NCI-H146 treated with DMSO at 0.1 percent for 48 hours (cell line): Measurements from ENCODE around the gene MARCHF10.
"Not testable (repeated sequence)": the region's sequence is repeated elsewhere in the genome, so short reads cannot be mapped to it uniquely, and the experiment has no call there.

ENCODE experiments used
- DNase-seq: peaks from one replicate; lab custom pipeline; 2025; ENCODE audit not compliant: unreplicated experiment; lab: John Stamatoyannopoulos, UW

Gene MARCHF10, protein sequence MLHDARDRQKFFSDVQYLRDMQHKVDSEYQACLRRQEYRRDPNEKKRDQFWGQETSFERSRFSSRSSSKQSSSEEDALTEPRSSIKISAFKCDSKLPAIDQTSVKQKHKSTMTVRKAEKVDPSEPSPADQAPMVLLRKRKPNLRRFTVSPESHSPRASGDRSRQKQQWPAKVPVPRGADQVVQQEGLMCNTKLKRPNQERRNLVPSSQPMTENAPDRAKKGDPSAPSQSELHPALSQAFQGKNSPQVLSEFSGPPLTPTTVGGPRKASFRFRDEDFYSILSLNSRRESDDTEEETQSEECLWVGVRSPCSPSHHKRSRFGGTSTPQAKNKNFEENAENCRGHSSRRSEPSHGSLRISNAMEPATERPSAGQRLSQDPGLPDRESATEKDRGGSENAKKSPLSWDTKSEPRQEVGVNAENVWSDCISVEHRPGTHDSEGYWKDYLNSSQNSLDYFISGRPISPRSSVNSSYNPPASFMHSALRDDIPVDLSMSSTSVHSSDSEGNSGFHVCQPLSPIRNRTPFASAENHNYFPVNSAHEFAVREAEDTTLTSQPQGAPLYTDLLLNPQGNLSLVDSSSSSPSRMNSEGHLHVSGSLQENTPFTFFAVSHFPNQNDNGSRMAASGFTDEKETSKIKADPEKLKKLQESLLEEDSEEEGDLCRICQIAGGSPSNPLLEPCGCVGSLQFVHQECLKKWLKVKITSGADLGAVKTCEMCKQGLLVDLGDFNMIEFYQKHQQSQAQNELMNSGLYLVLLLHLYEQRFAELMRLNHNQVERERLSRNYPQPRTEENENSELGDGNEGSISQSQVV

DNA sequence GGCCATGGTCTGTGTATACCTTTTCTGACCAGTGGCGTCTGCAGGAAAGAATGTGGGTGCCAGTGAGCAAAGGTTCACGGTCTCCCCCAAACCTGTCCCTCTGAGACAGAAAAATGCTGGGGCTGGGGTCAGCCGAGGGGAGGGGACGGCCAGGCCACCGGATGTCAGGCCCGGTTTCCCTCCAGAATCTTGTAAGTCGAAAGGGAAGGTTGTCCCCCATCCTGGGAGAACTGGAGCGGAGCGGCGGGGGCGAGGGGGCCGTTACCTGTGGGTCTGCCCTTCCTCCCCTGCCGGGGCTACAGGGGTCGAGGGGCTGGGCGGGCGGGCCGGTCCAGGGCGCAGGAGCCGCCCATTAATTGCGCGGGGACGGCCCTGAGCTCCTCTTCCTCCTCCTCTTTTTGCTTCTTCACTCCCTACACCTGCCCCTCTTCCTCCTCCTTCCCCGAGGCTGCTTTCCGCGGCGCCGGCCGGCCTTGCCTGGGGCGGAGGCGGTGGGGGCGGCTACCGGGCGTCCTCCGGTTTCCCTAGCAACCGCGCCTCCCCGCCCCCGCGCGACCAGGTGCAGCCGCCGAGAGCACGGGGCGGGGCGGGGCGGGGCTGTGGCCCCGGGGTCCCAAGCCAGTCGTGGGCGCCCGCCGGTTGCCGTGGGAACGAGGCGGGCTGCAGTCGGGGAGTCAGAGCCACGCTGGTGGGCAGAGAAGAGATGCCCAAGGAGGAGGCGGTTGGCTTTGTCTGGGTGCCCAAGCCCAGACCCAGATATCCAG lies at the start of gene MARCHF10:
Gene MARCHF10, minus strand, starts transcription at position 503 of the 764 bp plus-strand sequence. CDS start 6,579 bp downstream, outside the sequence.
- DNase-seq, result peak; percentile 70

DNA sequence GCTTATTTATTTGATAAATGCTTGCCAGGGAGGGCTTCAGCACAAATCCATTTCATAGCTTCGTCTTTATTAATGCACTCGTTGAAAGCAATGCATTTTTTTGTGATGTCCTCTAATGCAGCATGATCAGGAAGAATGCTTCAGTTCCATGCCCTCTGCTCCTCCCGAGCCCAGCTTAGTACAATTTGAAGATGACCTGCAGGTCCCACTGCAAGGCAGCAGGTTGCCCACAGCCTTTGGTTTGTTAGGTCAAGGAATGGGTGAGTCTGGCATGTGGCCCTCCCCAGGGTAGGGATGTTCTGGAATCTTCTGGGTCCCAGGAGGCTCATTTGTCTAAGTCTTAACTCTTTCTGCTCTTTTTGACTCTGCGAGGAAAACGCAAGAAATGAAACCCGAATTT lies 49.4 kb upstream of the MARCHF10 start:
- DNase-seq, result no peak

DNA sequence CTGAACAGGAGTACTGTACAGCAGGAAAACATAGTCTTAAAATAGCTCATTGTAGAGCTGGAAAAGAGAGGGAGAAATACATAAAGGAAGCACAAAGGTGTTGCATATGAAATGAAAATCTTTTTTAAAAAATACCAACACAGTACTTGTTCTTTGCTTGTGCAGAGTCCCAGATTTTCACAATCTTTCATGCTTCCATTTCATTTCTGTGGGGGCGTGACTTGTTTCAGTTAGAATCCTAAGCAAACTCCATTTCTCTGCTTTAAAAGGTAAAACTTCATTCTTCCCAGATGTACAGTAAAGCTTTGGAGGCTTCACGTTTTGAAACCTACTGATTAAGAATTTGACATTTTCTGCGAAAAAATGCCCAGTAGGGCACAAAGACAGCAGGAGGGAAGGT lies 48.5 kb upstream of the MARCHF10 start:
- DNase-seq, result no peak

DNA sequence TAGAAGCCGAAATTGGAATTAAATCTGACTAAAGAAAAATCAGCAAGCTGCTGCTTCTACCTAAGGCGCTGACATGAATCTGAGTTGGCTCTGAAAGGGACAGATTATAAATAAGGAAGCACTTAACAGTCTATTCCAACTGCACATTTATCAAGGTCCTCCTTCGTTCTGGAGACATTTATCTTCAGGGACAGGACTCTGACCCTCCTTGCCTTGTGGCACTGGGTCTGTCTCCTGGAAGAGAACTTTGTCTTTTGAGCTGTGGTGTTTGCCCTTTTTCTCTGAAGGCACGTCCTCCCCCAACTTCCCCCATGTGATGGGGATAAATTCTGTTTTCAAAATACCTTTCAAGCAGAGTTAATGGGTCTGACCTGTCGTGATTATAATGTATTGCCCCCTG lies 47.0 kb upstream of the MARCHF10 start:
- DNase-seq, result no peak

DNA sequence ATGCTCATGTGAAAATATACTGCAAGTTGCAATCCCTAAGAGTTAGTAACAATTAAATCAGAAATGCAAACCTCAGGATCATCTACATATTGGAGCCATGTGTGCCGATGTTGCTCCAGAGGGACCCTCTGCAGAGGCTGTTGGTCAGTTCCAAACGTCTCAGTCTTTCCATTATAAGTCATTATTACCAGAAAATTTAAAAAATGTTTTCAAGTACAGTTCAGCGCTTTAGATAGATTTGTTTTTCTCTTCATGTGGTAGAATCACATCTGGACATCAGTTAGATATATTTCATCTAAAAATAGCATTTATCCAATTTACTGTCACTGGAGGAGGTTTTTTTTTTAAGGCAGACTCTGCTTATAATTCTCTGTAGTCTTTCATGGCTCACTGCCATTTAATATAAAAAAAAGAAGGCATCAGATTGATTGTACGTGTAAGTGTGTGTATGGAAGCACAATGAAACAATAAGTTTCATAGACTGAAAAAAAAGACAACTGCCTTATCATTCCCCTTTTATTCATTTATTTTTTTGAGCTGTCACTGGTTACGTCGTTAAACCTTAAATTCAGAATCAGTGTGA lies 46.1 kb upstream of the MARCHF10 start:
- no peak for DNase-seq

DNA sequence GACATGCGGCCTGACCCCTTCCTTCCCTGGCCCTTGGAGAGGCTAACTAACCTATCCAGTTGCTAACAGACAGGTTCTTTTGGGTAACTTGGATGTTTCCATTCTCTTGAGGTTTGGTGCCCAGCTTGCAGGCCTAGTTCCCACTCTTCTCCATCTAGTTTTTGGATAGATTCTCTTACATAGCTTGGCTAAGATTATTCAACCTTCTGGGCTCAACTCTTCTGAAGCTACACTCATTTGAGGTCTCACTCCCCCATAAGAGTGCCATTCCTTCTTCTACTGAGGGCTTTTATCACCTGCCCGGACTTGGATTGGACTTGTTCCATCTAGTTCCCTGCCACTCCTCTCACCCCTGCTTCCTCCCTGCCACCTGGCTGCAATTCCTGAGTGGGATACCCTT lies 44.1 kb upstream of the MARCHF10 start:
- DNase-seq, result no peak

DNA sequence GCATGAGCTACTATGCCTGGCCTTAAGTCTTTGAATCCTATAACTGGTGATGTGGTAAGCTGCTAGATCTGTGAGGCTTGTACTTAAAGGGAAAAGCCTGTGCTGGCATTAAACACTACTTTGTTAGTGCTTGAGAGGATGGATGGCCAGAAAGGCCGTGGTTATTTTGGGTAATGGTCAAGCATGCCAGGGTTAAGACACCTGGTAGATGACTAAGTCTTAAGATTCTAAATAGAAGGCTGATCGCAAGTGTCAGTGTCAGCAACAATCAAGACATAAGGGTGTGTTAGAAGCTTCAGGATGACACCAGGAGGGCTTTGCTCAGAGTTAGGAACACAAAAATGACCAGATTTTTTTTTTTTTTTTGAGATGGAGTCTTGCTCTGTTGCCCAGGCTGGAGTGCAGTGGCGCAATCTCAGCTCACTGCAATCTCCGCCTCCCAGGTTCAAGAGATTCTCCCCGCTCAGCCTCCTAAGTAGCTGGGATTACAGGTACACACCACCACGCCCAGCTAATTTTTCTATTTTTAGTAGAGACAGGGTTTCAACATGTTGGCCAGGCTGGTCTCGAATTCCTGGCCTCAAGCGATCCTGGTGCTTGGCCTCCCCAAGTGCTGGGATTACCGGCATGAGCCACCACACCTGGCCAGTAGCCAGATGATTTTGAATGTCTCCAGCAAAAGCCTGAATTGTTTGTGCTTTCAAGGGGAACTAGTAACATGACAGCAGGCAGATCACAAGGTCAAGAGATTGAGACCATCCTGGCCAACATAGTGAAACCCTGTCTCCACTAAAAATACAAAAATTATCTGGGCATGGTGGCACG lies 41.7 kb upstream of the MARCHF10 start:
- not testable (repeated sequence) for DNase-seq

DNA sequence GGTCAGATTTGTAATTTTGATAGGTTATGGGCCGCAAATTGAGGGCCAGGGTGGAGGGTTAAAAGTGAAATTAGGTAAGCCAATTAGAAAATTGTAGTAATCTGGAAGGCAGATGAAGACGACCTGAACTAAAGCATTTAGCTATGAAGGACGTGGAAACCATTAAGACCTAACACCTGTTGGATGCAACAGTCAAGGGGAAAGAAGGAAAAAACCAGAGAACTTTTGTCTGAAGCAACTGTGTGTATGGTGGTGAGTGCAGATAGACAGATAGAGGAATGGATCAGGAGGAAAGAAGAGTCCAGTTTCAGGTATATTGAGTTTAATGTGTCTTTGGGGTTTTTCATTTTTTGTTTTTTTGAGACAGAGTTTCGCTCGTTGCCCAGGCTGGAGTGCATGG lies 40.2 kb upstream of the MARCHF10 start:
- no peak for DNase-seq

DNA sequence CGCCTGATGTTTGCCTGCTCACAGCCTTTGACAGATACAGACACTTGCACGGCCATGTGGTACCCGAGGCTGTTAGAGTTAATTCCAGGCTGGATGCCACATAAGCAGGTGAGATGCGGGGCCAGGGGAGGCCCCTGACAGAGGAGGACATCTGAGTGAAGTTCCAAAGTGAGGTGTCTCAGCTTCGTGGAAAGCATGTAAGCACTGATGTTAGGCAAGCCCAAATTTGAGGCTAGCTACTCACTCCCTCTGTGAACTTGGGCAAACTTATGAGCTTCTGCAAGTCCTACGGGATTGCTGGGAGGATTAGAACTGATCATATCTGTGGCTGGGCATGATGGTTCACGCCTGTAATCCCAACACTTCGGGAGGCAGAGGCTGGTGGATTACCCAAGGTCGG lies 39.3 kb upstream of the MARCHF10 start:
- no peak for DNase-seq

DNA sequence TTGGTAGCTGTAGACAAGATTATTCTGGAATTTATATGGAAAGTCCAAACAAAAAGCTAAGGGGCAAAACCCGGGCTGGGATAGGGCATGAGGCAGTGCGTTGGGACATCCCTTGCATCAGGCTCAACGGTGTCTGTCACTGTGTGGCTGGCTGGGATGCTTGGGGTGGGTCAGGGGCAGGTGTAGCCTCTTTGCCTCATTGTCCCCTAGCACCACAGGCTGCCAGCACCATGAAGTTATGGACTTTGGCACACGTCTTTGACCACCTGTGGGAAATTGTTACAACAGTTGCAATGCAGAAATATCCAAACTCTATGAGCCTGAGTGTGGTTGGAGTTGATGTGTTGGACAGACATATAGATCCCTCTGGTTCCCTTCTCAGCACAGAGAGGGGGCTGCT lies 32.8 kb upstream of the MARCHF10 start:
- no peak for DNase-seq

DNA sequence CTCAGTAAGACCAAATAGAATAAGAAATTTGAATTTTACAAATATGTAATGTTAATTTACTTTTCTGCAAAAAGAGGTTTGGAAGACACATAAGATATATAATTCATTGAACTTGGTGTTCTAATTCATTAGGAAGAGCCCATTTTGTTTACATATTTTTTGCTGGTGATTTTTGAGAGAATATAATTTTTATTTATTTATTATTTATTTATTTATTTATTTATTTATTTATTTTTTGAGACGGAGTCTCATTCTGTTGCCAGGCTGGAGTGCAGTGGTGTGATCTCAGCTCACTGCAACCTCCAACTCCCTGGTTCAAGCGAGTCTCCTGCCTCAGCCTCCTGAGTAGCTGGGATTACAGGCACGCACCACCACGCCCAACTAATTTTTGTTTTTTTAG lies 25.7 kb upstream of the MARCHF10 start:
- DNase-seq, result not testable (repeated sequence)

DNA sequence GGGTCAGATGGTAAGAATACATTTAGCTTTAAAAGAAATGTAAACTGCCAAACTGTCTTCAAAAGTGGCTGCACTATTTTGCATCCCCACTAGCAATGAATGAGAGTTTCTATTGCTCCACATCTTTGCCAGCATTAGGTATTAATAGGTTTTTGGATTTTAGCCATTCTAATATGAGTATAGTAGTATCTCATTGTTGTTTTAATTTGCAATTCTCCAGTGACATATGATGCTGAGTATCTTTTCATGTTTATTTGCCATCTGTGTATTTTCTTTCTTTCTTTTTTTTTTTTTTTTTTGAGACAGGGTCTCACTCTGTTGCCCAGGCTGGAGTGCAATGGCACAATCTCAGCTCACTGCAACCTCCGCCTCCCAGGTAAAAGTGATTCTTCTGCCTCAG lies 24.3 kb upstream of the MARCHF10 start:
- no peak for DNase-seq

DNA sequence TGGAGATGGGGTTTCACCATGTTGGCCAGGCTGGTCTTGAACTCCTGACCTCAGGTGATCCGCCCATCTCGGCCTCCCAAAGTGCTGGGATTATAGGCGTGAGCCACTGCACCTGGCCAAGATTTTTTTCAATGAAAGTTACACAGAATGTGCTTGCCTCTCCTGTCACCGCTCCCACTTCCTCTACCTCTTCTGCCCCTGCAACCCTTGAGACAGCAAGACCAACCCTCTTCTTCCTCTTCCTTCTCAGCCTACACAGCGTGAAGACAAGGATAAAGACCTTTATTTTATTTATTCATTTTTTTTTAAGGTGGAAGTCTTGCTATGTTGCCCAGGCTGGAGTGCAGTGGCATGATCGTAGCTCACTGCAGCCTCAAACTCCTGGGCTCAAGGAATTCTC lies 23.0 kb upstream of the MARCHF10 start:
- not testable (repeated sequence) for DNase-seq

DNA sequence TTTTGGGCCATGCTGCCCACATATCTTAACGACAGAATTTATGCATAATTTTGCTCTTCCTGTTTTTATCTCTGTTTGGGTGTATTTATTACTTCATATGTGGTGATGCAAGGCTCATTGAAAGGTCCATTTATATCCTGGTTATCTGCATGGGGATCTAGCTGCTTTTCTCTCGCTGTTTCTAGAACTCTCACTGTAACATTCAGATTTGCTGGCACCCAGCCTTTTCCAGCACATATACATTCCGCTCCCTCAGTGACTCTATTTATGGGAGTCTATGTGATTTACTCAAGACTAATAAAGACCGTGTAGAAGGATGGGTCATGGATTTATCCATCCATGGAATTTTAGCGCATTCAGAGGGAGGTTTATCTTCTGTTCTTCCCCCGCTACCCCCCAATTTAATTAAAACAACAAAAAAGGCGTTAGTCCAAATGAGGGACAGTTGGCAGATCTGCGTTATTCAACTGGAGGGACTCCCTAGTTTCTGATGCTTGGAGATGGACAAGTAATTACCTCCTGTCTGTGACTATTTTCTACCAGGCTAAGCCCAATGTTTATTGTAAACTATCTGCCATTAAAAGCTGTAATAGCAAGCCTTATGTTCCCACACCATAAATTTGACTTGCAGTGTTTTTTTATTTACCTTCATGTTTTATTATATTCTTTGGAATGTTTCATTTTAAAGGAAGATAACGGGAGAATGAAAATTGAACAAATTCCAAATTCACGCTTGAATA lies 19.8 kb upstream of the MARCHF10 start:
- DNase-seq, result no peak

DNA sequence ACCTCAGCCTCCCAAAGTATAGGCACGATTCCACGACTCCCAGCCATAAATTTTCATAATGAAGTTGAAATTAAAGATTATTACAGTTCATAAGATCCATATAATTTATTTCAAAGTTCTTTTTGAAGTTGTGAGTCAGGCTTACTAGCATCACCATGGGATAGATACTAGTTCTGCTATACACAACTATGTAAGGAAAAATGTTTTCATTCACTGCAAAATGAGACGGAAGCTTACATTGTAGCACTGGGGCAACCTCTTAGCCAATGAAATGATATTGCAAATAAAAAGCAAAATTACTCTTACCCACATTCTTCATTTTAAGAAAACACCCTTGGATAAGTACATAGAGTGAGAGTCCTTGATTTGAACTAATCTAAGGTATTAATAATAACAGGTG lies 18.8 kb upstream of the MARCHF10 start:
- no peak for DNase-seq

DNA sequence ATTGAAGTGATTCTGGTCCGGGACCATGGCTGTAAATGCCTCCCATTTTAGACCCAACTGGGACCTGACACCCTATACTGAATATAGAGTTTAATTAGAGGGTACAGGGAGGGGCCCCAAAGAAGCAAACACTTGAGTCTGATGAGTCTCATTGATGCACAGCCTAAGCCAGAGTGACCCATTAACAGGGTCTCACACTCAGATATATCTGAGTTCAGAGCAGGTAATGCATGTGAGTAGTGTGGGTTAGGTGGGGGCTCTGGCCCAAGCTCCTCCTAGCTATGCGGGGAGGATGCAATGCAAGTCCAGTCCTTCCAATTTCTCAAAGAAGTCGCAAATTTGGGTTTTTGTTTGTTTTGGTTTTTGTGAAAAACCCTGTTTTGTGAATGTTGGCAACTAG lies 17.1 kb upstream of the MARCHF10 start:
- DNase-seq, result no peak

DNA sequence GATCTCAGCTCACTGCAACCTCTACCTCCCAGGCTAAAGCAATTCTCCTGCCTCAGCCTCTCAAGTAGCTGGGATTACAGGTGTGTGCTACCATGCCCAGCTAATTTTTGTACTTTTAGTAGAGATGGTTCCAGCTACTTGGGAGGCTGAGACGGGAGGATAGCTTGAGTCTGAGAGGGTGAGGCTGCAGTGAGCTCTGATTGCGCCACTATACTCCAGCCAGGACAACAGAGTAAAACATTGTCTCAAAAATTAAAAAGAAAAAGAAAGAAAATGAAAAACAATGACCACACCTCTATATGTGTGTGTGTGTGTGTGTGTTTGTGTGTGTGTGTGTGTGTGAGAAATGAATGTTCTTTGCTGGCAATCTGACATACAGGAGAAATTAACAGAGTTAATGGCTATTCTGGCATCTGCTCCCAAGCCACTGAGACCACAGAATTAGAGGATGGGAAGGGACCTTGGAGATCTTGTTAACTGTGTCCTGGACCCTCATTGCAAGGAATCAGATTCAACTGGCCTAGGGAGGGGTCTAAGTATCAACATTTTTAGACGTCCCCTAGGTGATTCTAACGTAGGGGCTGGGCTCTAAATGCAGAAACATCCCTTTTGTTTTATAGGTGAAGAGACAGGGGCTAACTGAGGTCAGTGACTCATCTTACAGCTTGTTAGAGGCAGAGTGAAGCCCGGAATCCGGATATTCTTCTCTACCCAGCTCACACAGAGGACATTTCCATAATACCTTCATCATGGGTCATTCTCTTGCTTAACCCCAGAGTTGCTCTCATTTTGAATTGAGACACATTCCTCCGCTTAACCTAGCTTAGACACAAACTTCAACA lies 16.4 kb upstream of the MARCHF10 start:
- no peak for DNase-seq

DNA sequence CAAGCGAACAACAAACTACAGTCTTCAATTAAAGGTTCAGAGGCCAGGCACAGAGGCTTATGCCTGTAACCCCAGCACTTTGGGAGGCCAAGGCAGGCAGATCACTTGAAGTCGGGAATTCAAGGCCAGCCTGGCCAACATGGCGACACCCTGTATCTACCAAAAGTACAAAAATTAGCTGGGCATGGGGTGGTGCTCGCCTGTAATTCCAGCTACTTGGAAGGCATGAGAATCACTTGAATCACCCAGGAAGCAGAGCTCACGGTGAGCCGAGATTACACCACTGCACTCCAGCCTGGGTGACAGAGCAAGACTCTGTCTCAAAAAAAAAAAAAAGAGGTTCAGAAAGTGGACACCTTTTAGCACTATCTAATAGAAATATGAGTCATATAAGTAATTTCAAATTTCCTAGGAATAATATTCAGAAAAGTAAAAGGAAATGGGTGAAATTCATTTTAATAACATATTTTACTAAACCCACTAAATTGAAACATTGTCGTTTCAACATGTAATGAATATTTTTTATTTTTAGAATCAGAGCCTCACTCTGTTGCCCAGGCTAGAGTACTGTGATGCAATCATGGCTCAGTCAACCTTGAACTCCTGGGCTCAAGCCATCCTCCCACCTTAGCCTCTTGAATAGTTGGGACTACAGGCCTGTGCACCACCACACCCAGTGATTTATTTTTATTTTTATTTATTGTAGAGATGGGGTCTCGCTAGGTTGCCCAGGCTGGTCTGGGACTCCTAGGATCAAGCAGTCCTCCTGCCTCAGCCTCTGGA lies 15.2 kb upstream of the MARCHF10 start:
- no peak for DNase-seq
